Measurements from ENCODE around the gene PEX11B. TPM values are rescaled to one million over a fixed set of nuclear protein-coding genes. Genes with fewer than 3 reads are reported as not detected.

The PEX11B gene
- total RNA-seq, 2 donors from 2014 or later: 28.2 to 31.1 TPM

DNA sequence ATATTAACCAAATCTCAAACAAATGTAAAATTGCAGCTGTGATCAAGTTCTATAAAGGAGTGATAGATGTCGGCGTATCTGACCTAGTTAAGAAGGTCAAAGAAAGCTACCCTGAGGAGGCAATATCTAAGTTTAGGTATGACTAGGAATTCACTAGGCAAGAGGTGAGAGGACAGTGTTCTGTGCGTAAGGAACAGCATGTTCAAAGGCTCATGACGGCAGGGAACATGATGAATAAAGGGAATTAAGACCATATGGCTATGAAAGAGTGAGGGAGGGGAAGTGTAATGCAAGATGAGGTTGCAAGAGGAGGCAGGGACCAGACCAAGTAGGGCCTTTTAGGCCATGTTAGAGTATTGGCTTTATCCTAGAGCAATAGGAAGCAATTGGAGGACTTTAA, 30.7 kb upstream of the PEX11B start:
- DNase-seq: no peak
- TF ChIP-seq, protein P1, sequence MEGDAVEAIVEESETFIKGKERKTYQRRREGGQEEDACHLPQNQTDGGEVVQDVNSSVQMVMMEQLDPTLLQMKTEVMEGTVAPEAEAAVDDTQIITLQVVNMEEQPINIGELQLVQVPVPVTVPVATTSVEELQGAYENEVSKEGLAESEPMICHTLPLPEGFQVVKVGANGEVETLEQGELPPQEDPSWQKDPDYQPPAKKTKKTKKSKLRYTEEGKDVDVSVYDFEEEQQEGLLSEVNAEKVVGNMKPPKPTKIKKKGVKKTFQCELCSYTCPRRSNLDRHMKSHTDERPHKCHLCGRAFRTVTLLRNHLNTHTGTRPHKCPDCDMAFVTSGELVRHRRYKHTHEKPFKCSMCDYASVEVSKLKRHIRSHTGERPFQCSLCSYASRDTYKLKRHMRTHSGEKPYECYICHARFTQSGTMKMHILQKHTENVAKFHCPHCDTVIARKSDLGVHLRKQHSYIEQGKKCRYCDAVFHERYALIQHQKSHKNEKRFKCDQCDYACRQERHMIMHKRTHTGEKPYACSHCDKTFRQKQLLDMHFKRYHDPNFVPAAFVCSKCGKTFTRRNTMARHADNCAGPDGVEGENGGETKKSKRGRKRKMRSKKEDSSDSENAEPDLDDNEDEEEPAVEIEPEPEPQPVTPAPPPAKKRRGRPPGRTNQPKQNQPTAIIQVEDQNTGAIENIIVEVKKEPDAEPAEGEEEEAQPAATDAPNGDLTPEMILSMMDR (IDR thresholded peaks at IDR 0.05): no peak
- Histone ChIP-seq H3K36me3 (no peaks in the 10 kb centered on the region), H3K27me3 (no peaks in the 10 kb centered on the region), H3K9ac (ENCODE audit: low read depth in 2 of 2, low read length in 2 of 2) (no peak overlapping the region), H3K4me3 (no peak overlapping the region), H3K9me3 (no peaks in the 10 kb centered on the region), H3K4me1 (no peaks in the 10 kb centered on the region), H3K27ac (no peak overlapping the region)
- intact Hi-C loops (cut with DNase I): no loop called here

- no peaks in the 10 kb centered on the region for H3K27me3 ChIP-seq
- no peak overlapping the region for H3K27ac ChIP-seq
- no peak overlapping the region for H3K4me3 ChIP-seq
- no peaks in the 10 kb centered on the region for H3K9me3 ChIP-seq
- H3K36me3 ChIP-seq: no peaks in the 10 kb centered on the region
- intact Hi-C loops (cut with DNase I): no loop called here
- TF ChIP-seq, protein P1 (IDR thresholded peaks at IDR 0.05): no peak
- H3K4me1 ChIP-seq: no peaks in the 10 kb centered on the region
- H3K9ac ChIP-seq (ENCODE audit: low read depth in 2 of 2, low read length in 2 of 2): no peak overlapping the region
- no peak for DNase-seq
Observed at GRCh38 chr1:145947551-145947950, 29.0 kb upstream of the PEX11B start.

DNA sequence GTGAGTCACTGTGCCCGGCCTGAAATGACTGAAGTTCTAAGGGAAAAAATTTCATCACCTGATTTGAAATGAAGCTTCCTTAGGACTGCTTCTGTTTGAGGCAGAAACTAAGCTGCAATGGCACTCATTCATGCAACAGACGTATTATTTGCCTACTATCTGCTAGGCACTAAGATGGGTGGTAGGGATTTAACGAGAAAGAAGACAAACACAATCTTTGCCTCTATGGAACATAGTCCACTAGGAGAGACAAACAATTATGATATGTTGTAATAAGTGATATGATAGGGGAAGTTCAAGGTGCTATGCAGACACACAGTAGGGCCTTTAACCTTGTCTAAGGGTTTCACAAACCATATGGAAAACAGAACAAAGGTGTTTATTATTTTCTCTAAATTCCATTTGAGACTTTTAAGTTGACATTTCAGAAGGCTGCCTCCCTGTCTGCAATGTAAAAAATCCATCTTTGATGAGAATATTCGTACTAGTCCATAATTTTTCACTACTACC, 28.0 kb upstream of the PEX11B start:
- Histone ChIP-seq H3K9me3 (no peaks in the 10 kb centered on the region), H3K36me3 (no peaks in the 10 kb centered on the region), H3K4me3 (no peak overlapping the region), H3K9ac (ENCODE audit: low read depth in 2 of 2, low read length in 2 of 2) (no peak overlapping the region), H3K4me1 (no peaks in the 10 kb centered on the region), H3K27ac (no peak overlapping the region), H3K27me3 (no peaks in the 10 kb centered on the region)
- TF ChIP-seq, protein P1 (IDR thresholded peaks at IDR 0.05): no peak
- intact Hi-C loops (cut with DNase I): no loop called here
- DNase-seq: no peak

- no peak for DNase-seq
- intact Hi-C loops (cut with DNase I): no loop called here
- Histone ChIP-seq H3K4me1 (no peaks in the 10 kb centered on the region), H3K9me3 (no peaks in the 10 kb centered on the region), H3K4me3 (no peak overlapping the region), H3K27me3 (no peaks in the 10 kb centered on the region), H3K36me3 (no peaks in the 10 kb centered on the region), H3K27ac (no peak overlapping the region), H3K9ac (ENCODE audit: low read depth in 2 of 2, low read length in 2 of 2) (no peak overlapping the region)
- TF ChIP-seq, protein P1 (IDR thresholded peaks at IDR 0.05): no peak
Observed at GRCh38 chr1:145944532-145944931, 26.0 kb upstream of the PEX11B start.

GRCh38 chr1:145942871-145943270, 24.4 kb upstream of the PEX11B start:
- H3K36me3 ChIP-seq: no peaks in the 10 kb centered on the region
- TF ChIP-seq, protein P1 (IDR thresholded peaks at IDR 0.05): no peak
- intact Hi-C loops (cut with DNase I): no loop called here
- no peak overlapping the region for H3K9ac ChIP-seq (ENCODE audit: low read depth in 2 of 2, low read length in 2 of 2)
- DNase-seq: no peak
- no peaks in the 10 kb centered on the region for H3K4me1 ChIP-seq
- no peak overlapping the region for H3K4me3 ChIP-seq
- H3K27ac ChIP-seq: no peak overlapping the region
- H3K9me3 ChIP-seq: no peaks in the 10 kb centered on the region
- H3K27me3 ChIP-seq: no peaks in the 10 kb centered on the region

Measured in colonic mucosa (tissue), 4 donors.